Upper lobe of right lung (tissue), 1 donor: ENCODE results near the gene DPEP1. TPM values are rescaled to one million over a fixed set of nuclear protein-coding genes. Genes with fewer than 3 reads are reported as not detected.
"Not testable (repeated sequence)": the region's sequence is repeated elsewhere in the genome, so short reads cannot be mapped to it uniquely, and the experiment has no call there.

Experiments
- ATAC-seq: fragments of 200-7000 bp; cut with Tn5 transposase; one replicate; pipeline ENCODE4 v1.9.1; 2020; ENCODE audit warnings: mild to moderate bottlenecking, moderate library complexity
- DNase-seq: peaks from one replicate; pipeline ENCODE4 v3.0.0-alpha.2; 2020
- H3K27ac ChIP-seq: fragments of 200-600 bp; one replicate; pipeline ENCODE4 v1.8.0; 2022
- H3K27me3 ChIP-seq: fragments of 200-600 bp; one replicate; pipeline ENCODE4 v1.8.0; 2022; ENCODE audit warnings: mild to moderate bottlenecking
- H3K36me3 ChIP-seq: fragments of 200-600 bp; one replicate; pipeline ENCODE4 v1.8.0; 2022
- H3K4me1 ChIP-seq: fragments of 200-600 bp; one replicate; pipeline ENCODE4 v1.8.0; 2022
- H3K4me3 ChIP-seq: fragments of 200-600 bp; one replicate; pipeline ENCODE4 v1.8.0; 2022; ENCODE audit warnings: mild to moderate bottlenecking
- H3K9me3 ChIP-seq: fragments of 200-600 bp; one replicate; pipeline ENCODE4 v1.8.0; 2022
- CTCF ChIP-seq: fragments of 200-600 bp; IDR thresholded peaks from one replicate; pipeline ENCODE4 v1.8.0; 2022; ENCODE audit warnings: antibody characterized with exemption
- intact Hi-C: fragments of 100-400 bp; cut with DNase I; formaldehyde crosslinking; loops from one replicate; pipeline ENCODE4 v1.11.0; 2022
- total RNA-seq: library from RNA; stranded (reverse); fragmentation: NEBNext Ultra II Directional; extraction: Animal tissue kit (Norgen Biotek cat#: 25700); gene quantifications from one replicate; pipeline ENCODE4 v1.2.1, GENCODE V29; 2021
- donor health status: DM: no; HTN: yes; CAD: no; lungs with severe emphysema.

The DPEP1 gene
- total RNA-seq, 1 donor from 2014 or later: 3.0 TPM

DNA sequence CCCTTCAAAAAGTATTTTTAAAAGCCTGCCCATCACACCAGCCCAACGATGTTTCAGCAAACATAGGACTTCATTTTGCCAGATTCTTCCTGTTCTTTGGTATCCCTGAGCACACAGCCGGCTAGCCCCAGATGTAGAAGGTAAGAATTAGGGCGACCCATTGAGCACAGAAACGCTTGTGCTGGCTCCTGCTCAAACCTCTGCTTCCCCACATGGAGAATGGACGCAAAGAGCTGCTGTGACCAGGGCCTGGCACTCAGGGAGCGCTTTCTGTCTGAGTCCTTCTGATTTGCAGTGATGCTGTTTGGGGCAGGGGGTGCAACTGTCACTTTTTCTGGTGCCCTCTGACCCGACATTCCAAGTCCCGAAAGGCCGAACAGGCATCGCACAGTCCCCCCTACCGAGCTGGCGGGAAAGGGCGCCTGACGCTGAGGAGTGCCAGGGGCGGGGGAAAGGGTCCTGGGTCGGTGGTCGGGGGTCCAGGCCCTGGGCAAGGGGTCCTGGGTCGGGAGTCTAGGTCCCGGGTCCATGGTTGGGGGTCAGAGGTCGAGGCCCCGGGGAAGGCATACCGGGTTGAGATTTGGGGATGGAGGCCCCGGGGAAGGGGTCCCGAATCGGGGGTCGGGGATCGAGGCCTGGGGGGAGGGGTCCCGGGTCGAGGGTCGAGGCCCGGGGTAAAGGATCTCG lies 43.1 kb downstream of the DPEP1 start:
- peaks cover 25% of the 10 kb centered on the region for H3K4me1 ChIP-seq
- intact Hi-C loops: no loop called here
- H3K27me3 ChIP-seq: no peaks in the 10 kb centered on the region
- H3K4me3 ChIP-seq: peak overlapping the region; percentile 97
- peaks cover 15% of the 10 kb centered on the region for H3K36me3 ChIP-seq
- no peak for TF ChIP-seq CTCF
- ATAC-seq: no peak
- no peak for DNase-seq
- no peaks in the 10 kb centered on the region for H3K9me3 ChIP-seq
- peak overlapping the region; percentile 88 for H3K27ac ChIP-seq

DNA sequence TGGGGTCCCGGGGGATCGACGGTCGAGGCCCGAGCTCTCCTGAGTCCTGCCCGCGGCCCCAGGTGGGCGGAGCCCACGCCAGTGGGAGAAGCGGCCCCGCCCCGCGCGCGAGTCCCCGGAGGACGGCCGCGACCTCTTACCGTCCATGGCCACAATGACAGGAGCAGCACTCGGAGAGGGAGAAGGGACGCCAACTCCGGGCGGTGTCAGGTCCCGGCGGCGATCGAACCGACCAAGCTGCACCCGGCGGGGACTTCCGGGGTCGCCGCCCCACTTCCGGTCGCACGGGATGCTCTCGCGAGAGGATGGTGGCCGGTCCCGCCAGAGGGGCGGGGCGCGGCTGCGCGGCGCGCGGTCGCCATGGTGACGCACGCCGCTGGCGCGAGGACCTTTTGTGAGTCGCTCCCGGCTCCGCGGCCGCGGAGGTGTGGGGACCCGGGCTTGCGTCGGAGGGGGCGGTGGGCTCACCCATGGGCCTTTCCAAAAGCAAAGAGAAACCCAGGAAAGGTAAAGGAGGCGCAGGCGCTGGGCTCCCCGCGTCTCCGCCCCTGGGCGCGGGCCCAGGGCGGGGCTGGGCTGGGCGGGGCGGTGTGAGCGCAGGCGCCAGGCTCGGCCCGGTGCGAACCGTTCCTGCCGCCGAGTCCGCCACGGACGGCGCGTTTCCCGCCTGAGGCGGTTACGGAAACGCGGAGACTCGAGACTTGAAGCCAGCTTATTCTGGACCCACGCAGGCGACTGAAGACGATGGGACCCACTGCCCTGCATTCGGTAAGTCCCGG lies 44.2 kb downstream of the DPEP1 start, which contains the start of the genes CHMP1A and SPATA33:
Gene CHMP1A (minus strand): TSS at position 267 of the 779 bp plus-strand sequence. CDS start 120 bp downstream, at position 147.
Gene SPATA33 (plus strand): TSS at position 395 of the 779 bp plus-strand sequence. CDS start 76 bp downstream, at position 471.
- Histone ChIP-seq H3K36me3 (peaks cover 16% of the 10 kb centered on the region), H3K27ac (peak within 1 kb of the TSS; percentile 88), H3K4me3 (peak within 1 kb of the TSS; percentile 97), H3K9me3 (no peaks in the 10 kb centered on the region), H3K4me1 (peaks cover 25% of the 10 kb centered on the region), H3K27me3 (no peaks in the 10 kb centered on the region)
- intact Hi-C loops: no loop called here
- peak; percentile 97 for ATAC-seq
- TF ChIP-seq CTCF: no peak
- DNase-seq: peak; percentile 95

- DNase-seq (no peak), ATAC-seq (peak; percentile 2)
- Histone ChIP-seq H3K4me3 (peak overlapping the region; percentile 97), H3K9me3 (no peaks in the 10 kb centered on the region), H3K27me3 (no peaks in the 10 kb centered on the region), H3K4me1 (peaks cover 25% of the 10 kb centered on the region), H3K36me3 (peaks cover 17% of the 10 kb centered on the region), H3K27ac (peak overlapping the region; percentile 88)
- intact Hi-C loops: no loop called here
- no peak for TF ChIP-seq CTCF
Observed at GRCh38 chr16:89658221-89658879, 44.9 kb downstream of the DPEP1 start.

DNA sequence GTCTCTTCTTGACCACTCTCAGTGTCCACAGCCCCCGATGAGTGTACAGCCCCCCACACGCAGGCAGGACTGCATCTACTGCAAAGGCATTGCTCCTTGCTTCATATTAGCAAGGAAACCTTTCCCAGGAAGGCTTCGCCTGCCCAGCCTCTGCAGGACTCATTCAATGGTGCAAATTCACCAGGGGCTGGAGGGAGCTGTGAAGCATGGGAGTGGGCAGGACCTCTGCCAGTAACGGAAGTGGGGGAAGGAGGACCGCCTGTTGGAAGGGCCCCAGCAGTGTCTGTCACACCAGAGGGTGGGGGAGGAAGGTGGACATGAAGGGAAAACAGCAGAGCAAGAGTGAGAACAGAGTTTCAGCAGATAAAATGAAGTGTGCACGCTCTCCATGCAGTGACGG lies 46.7 kb downstream of the DPEP1 start:
- Histone ChIP-seq H3K27ac (no peak overlapping the region), H3K9me3 (no peaks in the 10 kb centered on the region), H3K4me3 (no peak overlapping the region), H3K27me3 (no peaks in the 10 kb centered on the region), H3K4me1 (peaks cover 25% of the 10 kb centered on the region), H3K36me3 (peaks cover 20% of the 10 kb centered on the region)
- no peak for TF ChIP-seq CTCF
- DNase-seq (no peak), ATAC-seq (no peak)
- intact Hi-C loops: no loop called here

DNA sequence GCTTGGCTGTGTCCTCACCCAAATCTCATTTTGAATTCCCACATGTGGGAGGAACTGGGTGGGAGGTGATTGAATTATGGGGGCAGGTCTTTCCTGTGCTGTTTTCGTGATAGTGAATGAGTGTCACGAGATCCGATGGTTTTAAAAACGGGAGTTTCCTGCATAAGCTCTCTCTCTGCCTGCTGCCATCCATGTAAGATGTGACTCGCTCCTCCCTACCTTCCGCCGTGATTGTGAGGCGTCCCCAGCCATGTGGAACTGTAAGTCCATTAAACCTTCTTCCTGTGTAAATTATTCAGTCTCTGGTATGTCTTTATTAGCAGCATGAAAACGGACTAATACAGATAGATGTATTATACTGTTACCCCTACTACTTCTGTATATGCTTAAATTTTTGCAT lies 47.8 kb downstream of the DPEP1 start:
- H3K27me3 ChIP-seq: no peaks in the 10 kb centered on the region
- intact Hi-C loops: no loop called here
- no peaks in the 10 kb centered on the region for H3K9me3 ChIP-seq
- peaks cover 21% of the 10 kb centered on the region for H3K4me1 ChIP-seq
- no peak for DNase-seq
- H3K36me3 ChIP-seq: peaks cover 20% of the 10 kb centered on the region
- no peak overlapping the region for H3K27ac ChIP-seq
- no peak overlapping the region for H3K4me3 ChIP-seq
- no peak for TF ChIP-seq CTCF
- no peak for ATAC-seq

DNA sequence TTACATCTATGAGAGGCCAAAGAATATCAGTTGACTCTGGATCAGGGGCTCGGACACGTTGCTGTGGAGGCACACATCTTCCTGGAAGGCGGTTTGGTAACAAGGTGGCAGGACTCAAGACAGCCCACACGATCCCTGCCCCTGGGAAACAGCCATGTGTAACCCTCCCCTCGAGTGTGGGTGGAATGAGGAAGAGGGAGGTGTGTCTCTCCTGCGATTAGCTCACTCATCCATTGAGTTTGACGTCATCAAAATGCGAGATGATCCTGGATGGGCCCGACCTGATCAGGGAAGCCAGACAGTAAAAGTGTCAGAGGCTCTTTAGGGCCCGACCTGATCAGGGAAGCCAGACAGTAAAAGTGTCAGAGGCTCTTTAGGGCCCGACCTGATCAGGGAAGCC lies 50.8 kb downstream of the DPEP1 start:
- ATAC-seq, DNase-seq, H3K4me3 ChIP-seq, H3K27ac ChIP-seq, H3K9me3 ChIP-seq, H3K4me1 ChIP-seq, H3K27me3 ChIP-seq, intact Hi-C loops: not testable (repeated sequence)
- H3K36me3 ChIP-seq: peaks cover 20% of the 10 kb centered on the region
